GM21390 (cell line): ENCODE data around the gene TSPEAR.
"Not testable (repeated sequence)": the region's sequence is repeated elsewhere in the genome, so short reads cannot be mapped to it uniquely, and the experiment has no call there.

Experiments used
- ATAC-seq: cut with Tn5 transposase; IDR thresholded peaks from one replicate; pipeline ENCODE4 v1.9.1; 2021; ENCODE audit not compliant: unreplicated experiment

The TSPEAR gene

GRCh38 chr21:44636209-44637017, 75.0 kb downstream of the TSPEAR start:
- no peak for ATAC-seq

GRCh38 chr21:44632067-44632466, 79.3 kb downstream of the TSPEAR start:
- no peak for ATAC-seq

GRCh38 chr21:44630440-44630839, 80.9 kb downstream of the TSPEAR start:
- no peak for ATAC-seq

DNA sequence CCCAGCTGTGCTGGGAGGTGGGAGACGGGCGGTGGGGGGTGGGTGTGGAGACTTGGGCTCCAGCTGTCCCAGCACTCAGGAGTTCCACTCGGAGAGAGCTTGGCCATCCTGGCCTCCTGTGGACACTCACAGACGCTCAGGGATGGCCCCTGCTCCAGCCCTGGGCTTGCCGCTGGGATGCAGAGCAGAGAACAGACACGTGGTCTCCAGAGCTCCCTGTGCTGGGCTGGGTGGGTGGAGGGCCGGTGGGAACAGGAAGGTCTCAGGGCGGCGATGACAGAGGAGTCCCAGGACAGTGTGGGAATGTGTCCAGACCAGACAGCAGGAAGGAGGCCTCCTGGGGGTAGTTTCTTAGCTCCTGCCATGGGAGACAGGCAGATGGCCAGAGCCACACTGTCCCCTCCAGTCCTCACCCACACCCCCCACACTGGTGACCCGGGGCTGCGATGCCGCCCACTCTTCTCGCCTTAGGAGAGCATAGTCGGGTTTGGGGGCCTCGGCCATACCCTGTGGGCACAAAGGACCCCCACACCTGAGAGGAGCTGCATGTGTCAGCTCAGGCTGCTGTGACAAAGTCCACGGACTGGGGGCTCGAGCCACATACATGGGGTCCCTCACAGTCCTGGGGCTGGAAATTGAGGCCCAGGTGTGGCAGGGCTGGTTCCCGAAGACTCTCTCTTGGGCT, 82.5 kb downstream of the TSPEAR start:
- ATAC-seq, result no peak

- not testable (repeated sequence) for ATAC-seq
Measured at GRCh38 chr21:44627831-44628233, 83.5 kb downstream of the TSPEAR start.

DNA sequence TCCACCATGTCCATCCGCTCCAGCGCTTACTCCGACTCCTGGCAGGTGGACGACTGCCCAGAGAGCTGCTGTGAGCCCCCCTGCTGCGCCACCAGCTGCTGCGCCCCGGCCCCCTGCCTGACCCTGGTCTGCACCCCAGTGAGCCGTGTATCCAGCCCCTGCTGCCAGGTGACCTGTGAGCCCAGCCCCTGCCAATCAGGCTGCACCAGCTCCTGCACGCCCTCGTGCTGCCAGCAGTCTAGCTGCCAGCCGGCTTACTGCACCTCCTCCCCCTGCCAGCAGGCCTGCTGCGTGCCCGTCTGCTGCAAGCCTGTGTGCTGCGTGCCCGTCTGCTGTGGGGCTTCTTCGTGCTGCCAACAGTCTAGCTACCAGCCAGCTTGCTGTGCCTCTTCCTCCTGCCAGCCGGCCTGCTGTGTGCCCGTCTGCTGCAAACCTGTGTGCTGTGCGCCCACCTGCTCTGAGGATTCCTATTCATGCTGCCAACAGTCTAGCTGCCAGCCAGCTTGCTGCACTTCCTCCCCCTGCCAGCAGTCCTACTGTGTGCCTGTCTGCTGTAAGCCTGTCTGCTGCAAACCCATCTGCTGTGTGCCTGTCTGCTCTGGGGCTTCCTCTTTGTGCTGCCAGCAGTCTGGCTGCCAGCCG, 84.1 kb downstream of the TSPEAR start:
- not testable (repeated sequence) for ATAC-seq

DNA sequence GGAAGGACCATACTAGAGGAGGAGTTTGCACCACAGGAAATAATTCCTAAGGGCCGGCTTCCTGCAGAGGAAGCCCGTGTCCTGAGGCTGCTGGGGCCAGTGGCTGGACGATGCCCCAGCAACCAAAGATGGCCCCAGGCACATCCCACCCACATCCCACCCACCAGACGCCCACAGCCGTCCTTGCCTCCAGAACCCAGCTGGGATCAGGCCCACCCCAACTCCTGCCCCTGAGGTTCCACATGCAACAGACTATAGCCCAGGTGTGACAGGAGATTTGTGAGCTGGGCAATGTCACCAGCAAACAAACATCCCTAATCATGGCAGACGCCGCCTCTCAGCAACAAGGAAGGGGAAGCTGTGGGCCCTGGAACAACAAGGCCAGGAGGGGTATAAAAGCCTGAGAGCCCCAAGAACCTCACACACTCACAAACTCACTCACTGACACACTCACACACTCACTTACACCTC, 84.7 kb downstream of the TSPEAR start, which contains the start of gene KRTAP10-9:
KRTAP10-9 (plus strand) TSS at position 421 of the 471 bp plus-strand sequence. CDS start 79 bp downstream, outside the sequence.
- no peak for ATAC-seq

DNA sequence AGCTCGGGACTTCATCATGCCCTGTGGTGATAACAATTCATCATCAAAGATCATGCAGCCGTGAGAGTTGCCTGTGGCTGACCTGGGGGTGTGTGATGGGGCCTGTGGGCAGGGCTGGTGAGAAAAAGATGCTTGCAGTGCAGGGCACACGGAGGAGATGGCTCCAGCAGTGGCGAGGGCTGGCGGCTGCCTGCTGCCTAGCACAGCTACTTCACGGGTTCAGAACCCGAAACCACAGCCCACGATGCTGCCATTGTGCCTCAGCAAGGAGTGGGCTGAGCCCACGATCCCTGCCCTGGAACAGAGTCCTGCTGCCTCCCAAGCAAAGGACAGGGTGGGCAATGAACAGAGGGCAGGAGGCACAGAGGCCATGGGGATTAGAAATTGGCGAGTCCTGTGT, 85.1 kb downstream of the TSPEAR start:
- no peak for ATAC-seq

DNA sequence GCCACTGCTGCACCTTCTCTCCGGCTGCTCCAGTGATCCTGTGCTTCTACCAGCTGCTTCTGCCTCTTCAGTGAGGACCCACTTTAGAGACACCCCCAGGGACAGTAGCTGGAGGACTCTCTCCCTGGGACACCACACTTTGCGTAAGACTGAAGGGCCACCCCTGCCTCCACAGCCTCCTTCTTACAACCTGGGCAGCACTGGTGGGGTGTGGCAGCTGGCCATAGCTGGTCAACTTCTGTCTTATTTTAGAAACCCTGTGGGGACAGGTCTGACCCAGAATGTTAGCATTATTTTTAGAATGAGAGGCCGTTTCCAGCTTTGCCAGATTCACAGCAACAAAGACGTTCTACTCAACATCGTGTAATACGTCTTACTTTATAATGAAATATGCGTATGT, 85.6 kb downstream of the TSPEAR start:
- ATAC-seq, result no peak

DNA sequence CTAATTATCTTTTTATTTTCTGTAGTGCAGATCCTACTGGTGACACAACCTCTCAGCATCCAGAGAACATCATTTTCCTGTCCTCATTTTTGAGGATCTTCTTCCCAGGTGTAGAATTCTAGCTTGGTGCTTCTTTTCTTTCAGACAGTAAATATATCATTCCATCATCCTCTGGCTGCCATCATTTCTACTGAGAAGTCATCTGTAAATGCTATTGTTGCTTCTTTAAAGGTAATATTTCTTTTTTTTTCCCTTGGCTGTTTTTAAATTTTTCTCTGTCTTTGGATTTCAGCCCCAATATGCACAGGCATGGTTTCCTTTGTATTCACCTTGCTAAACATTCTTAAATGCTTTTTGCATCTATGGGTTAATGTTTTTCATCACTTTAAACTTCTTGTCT, 87.8 kb downstream of the TSPEAR start:
- no peak for ATAC-seq

GRCh38 chr21:44619886-44620285, 91.5 kb downstream of the TSPEAR start:
- no peak for ATAC-seq

- ATAC-seq, result no peak
Measured at GRCh38 chr21:44618909-44619308, 92.5 kb downstream of the TSPEAR start.

DNA sequence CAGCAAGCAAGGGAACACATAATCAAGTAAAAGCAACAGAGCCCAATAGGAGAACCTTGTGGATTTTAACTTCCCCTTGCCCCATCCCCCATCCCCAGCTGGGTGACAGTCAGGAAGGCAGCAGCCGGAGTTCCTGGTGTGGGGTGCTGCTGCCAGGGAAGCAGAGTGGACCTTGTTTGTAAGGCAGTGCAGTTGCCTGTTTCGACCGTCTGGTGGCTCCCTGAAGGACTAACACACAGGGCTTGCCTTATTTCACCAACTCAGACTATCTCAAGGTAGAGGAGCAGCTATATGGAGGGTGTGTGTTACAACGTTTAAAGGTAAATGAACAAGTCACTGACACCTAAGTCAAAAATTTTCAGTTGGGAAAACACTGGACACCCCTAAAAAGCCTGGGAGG, 92.9 kb downstream of the TSPEAR start:
- no peak for ATAC-seq

DNA sequence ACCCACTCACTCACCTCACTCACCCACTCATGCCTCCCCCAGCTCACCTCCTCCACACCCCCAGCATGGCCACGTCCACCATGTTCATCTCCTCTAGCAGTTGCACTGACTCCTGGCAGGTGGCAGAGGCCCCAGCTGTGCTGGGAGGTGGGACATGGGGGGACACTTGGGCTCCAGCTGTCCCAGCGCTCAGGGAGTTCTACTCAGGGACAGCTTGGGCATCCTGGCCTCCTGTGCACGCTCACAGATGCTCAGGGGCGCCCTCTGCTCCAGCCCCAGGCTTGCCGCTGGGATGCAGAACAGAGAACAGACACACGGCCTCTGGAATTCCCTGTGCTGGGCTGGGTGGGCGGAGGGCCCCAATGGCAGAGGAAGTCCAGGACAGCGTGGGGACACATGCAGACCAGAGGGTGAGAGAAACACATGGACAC, 94.3 kb downstream of the TSPEAR start:
- ATAC-seq, result no peak

DNA sequence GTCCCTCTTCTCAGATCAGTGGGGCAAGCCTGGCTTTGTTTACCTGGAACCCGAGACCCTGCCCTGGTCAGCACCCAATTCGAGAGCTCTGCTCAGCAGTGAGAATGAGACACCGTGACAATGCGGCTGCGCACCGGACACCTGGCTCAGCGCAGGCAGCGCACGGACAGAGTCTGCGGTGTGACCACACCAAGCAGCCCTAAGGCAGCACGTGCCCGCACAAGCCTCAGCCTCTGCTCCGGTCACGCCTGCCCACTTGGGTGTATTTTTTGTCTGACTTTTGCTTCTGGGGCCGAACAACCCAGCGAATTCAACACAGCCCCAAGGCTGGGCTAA, 94.8 kb downstream of the TSPEAR start:
- ATAC-seq, result no peak

DNA sequence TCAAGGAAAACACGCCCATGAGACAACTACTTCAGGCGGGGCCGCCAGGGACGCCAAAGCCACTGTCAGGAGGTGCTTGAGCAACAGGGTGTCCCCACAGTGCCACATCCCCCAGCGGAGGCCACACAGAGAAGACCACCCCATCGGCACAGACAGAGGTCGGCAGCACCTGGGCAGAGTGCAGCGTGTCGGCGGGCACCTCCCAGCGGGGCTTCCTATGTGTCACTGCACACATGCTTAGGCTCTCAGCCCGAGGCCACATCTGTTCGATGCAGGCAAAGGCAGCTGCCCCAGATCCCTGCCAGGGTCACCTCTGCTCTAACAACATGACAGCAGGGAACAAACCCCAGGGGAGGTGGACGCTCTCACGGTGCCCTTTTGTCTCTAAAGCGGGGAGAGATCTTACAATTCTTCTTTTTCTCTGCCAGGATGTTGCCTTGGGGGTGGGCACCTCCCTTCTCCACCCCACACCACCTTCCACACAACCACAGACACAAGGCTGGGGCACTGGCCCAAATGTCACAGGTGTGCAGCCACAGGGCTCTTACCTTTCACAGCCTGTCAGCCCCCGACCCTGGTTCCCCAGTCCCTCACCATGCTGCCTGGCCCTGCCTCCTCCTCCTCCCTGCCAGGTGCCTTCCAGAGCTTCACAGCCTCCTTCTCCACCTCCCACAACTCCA, 95.3 kb downstream of the TSPEAR start:
- no peak for ATAC-seq

DNA sequence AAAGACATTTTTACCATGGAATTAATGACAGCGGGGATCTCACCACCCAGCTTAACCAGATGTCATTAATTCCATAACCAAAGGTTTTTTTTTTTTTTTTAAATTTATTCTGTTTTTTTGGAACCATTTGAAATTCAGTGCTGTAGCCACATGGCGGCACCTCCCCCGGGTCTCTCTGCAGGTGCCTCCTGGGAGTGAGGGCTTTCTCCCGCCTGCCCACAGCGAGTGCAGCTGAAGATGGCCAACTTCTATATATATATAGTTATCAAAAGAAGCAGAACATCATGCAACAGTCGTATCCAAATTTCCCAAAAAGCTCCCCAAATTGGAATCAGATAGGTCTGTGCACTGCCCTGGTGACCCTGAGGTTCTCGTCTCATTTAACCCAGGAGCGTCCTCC, 95.9 kb downstream of the TSPEAR start:
- no peak for ATAC-seq

DNA sequence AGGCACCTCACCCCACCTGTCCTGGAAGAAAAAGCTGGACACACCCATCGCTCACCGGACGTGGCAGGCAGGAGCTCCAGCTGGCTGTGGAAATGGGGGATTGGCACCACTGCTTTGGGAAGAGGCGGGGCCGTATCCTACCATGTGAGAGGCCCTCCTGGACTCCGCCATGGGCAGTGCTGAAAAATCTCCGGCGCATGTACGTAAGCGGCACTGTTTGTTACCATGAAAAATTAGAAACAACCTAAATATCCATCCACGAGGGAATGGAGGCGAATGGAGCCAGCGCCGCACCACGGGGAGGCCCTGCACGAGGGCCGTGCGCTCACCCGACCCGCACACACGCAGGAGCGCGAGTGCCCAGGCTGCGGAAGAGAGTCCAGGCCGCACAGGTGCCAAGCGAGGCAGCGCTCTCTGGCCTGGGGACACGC, 96.4 kb downstream of the TSPEAR start:
- no peak for ATAC-seq

DNA sequence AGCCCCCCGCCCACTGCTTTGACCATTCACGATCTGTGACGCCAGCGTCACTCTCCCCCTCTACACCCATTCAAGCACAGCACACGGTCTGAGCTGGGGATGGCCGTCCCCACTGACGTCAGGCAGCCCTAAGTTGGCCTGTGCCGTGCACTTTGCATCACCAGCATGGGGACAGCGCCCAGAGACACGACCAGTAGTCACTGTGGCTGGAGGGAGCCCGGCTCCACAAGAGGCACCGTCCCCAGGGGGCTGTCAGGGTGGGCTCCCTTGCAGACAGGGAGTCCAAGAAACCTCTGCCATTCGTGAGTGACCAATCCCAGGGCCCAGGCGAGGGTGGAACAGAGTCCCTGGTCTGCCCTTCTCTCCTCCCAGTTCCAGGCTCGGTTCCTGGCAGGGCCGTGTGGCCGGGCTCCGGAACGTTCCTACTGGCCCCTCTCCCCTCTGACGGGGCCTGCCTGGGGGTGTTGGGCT, 97.2 kb downstream of the TSPEAR start:
- ATAC-seq, result no peak

DNA sequence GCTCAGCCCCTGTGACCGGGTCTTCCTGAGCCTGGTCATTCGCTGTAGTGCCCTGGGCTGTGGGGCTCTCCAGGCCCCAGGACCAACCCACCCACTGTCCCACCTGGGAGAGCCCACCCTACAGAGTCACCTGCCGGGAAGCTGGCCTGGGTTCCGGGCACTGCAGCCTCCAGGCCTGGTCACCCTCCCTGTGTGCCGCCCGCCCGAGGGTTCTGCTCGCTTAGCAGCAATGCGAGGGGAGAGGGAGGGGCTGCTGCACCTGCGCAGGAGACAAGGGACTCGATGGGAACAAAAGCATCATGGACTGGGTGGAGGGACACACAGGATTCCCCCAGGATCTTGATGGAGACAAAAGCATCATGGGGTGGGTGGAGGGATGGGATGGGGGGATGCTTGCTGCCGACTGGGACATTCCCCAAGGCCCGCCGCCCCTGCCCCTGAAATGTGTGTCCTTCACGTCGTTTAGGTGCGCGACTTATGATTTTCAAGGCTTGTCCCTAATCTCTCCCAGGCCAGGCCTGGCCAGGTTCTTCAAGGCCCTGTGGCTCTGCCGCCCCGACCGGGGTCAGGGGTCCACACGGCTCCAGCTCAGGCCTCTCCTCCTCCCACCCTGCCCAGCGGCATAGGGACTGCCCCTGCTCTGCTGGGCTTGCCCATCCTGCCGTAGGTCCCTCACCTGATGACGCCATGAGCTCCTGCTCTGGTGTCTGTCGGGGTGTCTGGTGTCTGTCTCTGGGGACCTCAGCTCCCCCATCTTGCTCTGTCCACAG, 97.8 kb downstream of the TSPEAR start:
- ATAC-seq, result no peak
